Inferior parietal cortex (tissue), 1 donor: ENCODE measurements around the gene SLC25A33.

Experiments used
- DNase-seq: peaks from one replicate; pipeline ENCODE4 v3.0.0-alpha.2; 2016; ENCODE audit errors: extremely low spot score

Gene SLC25A33

GRCh38 chr1:9600861-9601834 lies 61.9 kb downstream of the SLC25A33 start:
- no peak for DNase-seq

GRCh38 chr1:9601942-9602793 lies 62.9 kb downstream of the SLC25A33 start:
- no peak for DNase-seq

- DNase-seq, result no peak
These were observed 63.5 kb downstream of the SLC25A33 start for GRCh38 chr1:9602794-9603167.

- DNase-seq, result no peak
These were observed 64.0 kb downstream of the SLC25A33 start for GRCh38 chr1:9603307-9603706.

- DNase-seq, result no peak
These were observed 64.8 kb downstream of the SLC25A33 start for GRCh38 chr1:9603766-9604753.

GRCh38 chr1:9604836-9605235 lies 65.6 kb downstream of the SLC25A33 start:
- no peak for DNase-seq

GRCh38 chr1:9605946-9606455 lies 66.7 kb downstream of the SLC25A33 start:
- no peak for DNase-seq

- DNase-seq, result no peak
These were observed 67.2 kb downstream of the SLC25A33 start for GRCh38 chr1:9606458-9606857.

- DNase-seq, result no peak
These were observed 67.7 kb downstream of the SLC25A33 start for GRCh38 chr1:9606948-9607347.

- no peak for DNase-seq
These were observed 68.1 kb downstream of the SLC25A33 start for GRCh38 chr1:9607352-9607751.

- DNase-seq, result no peak
These were observed 70.7 kb downstream of the SLC25A33 start for GRCh38 chr1:9609998-9610397.

- no peak for DNase-seq
These were observed 71.3 kb downstream of the SLC25A33 start for GRCh38 chr1:9610548-9610947.

GRCh38 chr1:9611716-9612115 lies 72.5 kb downstream of the SLC25A33 start:
- DNase-seq, result no peak

- DNase-seq, result no peak
These were observed 73.0 kb downstream of the SLC25A33 start for GRCh38 chr1:9612162-9612845.

- no peak for DNase-seq
These were observed 73.8 kb downstream of the SLC25A33 start for GRCh38 chr1:9612871-9613624.

- no peak for DNase-seq
These were observed 74.5 kb downstream of the SLC25A33 start for GRCh38 chr1:9613625-9614299.

- peak; percentile 60 for DNase-seq
These were observed 76.2 kb downstream of the SLC25A33 start for GRCh38 chr1:9615316-9616063.

- DNase-seq, result no peak
These were observed 79.8 kb downstream of the SLC25A33 start for GRCh38 chr1:9618909-9619679.
